H7 (cell line): ENCODE data around the gene P2RX6. TPM values are rescaled to one million over a fixed set of nuclear protein-coding genes. Genes with fewer than 3 reads are reported as not detected.
"Not testable (repeated sequence)": the region's sequence is repeated elsewhere in the genome, so short reads cannot be mapped to it uniquely, and the experiment has no call there.

Experiments
- DNase-seq: peaks from one replicate; pipeline ENCODE4 v3.0.0; 2012
- H3K27me3 ChIP-seq: 2 replicates; pipeline ENCODE4 v1.6.0; 2011; ENCODE audit warnings: mild to moderate bottlenecking, low read length; ENCODE audit not compliant: control insufficient read depth, insufficient read depth
- H3K36me3 ChIP-seq: replicated peaks from 2 replicates; pipeline ENCODE4 v1.5.1; 2011; ENCODE audit warnings: low read length; ENCODE audit not compliant: control insufficient read depth, insufficient read depth
- H3K4me3 ChIP-seq: 2 replicates; pipeline ENCODE4 v1.5.1; 2011; ENCODE audit warnings: low read depth, mild to moderate bottlenecking, control low read depth, low read length, moderate library complexity; ENCODE audit not compliant: insufficient read depth
- total RNA-seq: library from RNA; depleted of rRNA; stranded (reverse); fragments of >200 nt; shearing (Covaris generic); gene quantifications from 2 replicates; pipeline ENCODE4 v1.2.3, GENCODE V29; 2014

P2RX6 gene
- total RNA-seq, 1 experiment from 2014 or later: 0.31 TPM

- no peak for DNase-seq
- H3K27me3 ChIP-seq: no peaks in the 10 kb centered on the region
- peaks cover 6% of the 10 kb centered on the region for H3K36me3 ChIP-seq
- H3K4me3 ChIP-seq: no peak overlapping the region
Observed at GRCh38 chr22:20996031-20996410, 18.9 kb upstream of the P2RX6 start.

GRCh38 chr22:20996598-20997535, 18.1 kb upstream of the P2RX6 start:
- Histone ChIP-seq H3K4me3 (no peak overlapping the region), H3K27me3 (no peaks in the 10 kb centered on the region), H3K36me3 (peaks cover 6% of the 10 kb centered on the region)
- no peak for DNase-seq

- H3K27me3 ChIP-seq: no peaks in the 10 kb centered on the region
- peaks cover 4% of the 10 kb centered on the region for H3K36me3 ChIP-seq
- H3K4me3 ChIP-seq: no peak overlapping the region
- no peak for DNase-seq
Observed at GRCh38 chr22:20997536-20998257, 17.3 kb upstream of the P2RX6 start.

DNA sequence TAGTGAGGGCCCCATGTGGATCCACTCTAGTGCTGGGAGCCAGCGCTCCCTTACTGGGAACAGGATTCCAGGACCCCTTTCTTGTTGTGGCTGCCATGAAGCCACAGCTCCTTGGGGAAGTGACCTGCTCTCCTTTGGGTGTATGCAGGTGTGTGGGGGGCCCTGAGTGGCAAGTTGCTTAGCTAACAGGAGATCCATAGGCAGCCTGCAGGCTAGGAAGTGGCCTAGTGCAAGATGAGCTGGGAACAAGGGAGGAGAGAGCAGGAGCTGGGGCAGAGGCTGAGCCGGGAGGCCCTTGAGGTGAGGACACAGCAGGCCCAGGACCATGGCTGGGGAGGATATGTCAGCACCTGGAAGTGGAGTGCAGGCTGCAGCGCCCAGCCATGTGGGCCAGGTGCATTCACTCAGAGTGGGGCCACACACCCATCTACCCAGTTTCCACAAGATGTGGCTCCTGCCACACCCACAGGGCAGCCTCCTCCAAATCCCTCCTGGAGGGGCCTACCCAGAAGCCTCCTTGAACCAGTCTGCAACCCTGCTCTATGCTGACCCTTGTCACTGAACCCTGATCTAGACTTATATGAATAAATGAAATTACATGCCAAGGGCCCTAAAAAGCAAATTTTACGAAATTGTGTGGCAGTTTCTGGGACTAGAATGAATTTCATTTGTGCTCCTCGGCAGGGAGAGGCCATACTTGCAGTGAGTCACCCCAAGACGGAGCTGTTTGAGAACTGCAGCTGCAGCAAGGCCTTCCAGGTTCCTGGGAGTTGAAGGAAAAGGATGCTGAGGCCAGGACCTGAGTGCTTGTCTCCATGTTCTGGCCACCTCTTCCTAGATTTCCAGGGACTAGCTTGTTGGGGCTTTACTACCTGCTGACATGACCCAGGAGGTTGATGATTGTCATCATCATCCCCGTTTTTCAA, 16.3 kb upstream of the P2RX6 start:
- H3K27me3 ChIP-seq: no peaks in the 10 kb centered on the region
- H3K4me3 ChIP-seq: no peak overlapping the region
- no peak for DNase-seq
- H3K36me3 ChIP-seq: peaks cover 4% of the 10 kb centered on the region

GRCh38 chr22:20999350-21000206, 15.4 kb upstream of the P2RX6 start:
- Histone ChIP-seq H3K36me3 (peaks cover 4% of the 10 kb centered on the region), H3K4me3 (no peak overlapping the region), H3K27me3 (no peaks in the 10 kb centered on the region)
- DNase-seq: no peak

GRCh38 chr22:21000207-21000986, 14.6 kb upstream of the P2RX6 start:
- Histone ChIP-seq H3K4me3 (peak overlapping the region; percentile 86; the same call in 1 of the 2 replicates), H3K27me3 (no peaks in the 10 kb centered on the region), H3K36me3 (peaks cover 4% of the 10 kb centered on the region)
- no peak for DNase-seq

DNA sequence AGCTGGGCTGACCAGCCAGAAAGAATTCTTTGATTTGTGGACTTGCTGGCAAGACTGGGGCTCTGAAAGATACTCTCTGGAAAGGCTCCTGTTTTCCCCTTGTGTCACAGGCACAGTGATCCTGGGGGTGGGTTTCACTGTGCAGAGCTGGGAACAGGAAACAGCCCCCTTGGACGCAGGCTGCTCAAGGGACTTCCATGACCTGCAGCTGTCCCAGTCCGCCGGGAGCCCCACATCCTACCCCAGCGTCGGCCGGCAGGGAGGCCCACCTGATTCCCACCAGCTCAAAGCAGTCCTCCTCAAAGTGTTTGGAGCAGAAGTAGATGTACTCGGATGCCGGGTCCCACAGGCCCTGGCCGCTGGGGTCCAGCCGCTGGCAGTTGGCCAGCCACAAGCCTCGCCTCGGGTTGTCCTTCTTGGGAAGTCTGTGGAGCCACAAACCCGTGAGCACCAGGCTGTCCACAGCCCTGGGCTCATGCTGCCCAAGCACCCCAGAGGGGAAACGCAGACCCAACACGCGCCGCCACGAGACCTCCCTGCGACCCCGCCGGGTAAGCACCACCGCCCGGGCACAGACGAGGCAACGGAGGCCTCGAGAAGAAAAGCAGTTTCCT, 13.9 kb upstream of the P2RX6 start:
- no peak for DNase-seq
- Histone ChIP-seq H3K27me3 (no peaks in the 10 kb centered on the region), H3K4me3 (peak overlapping the region; percentile 86), H3K36me3 (peaks cover 4% of the 10 kb centered on the region)

DNA sequence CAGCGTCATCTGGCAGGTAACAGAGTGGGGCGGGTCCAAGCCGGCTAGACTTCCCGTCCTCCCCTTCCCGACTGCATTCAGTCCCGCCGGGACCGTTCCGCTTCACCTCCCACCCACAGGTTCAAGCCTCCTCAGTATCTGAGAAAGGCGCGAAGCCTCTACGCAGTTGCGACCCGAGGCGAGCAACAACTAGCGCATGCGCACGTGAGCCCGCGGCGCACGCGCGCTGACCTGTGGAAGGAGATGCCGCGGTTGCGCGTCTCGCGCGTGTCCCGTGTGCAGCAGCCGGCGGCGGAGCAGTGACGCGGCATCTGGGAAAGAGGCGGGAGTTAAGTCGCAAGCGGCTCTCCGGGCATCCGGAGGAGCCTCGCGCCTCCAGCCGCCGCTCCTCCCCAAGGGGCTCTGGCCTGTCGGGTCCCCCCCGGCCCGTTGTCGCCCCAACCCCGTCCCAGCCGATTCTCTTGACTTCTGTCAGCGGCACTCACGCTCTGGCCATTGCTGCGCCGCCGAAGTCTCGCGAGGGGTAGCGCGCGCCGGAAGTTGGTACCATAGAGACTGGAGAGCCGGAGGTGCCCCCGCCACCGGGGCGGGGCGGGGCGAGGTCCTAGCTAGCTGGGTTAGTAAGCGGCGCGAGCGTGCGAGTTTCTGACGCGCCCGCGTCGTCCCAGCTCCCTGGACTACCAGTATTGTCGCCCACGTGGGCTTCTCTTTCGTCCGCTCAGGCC, 13.2 kb upstream of the P2RX6 start, which contains the start of gene THAP7:
Gene THAP7, minus strand, starts transcription at position 518 of the 725 bp plus-strand sequence. Its CDS starts 207 bp downstream, at position 311.
- peak within 1 kb of the TSS; percentile 86 for H3K4me3 ChIP-seq
- H3K36me3 ChIP-seq: peaks cover 4% of the 10 kb centered on the region
- DNase-seq: peak; percentile 98
- no peaks in the 10 kb centered on the region for H3K27me3 ChIP-seq

DNA sequence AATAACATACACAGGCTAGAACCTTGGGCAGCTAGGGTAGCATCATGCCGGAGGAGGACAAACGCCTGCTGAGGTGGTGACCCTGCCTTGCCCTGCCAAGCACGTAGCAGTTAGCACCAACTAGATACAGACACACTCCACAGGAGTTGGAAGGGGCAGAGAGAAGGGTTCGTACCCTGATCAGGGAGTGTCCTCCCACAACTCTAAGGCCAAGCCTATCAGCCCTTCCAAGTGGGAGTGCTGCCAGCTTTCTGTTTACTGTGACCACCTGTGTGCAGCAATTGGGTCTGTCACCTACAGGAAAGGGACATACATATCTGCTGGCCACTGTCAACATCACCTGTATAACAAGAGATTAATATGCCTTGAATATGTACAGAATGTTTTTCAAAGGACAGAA, 11.2 kb upstream of the P2RX6 start:
- H3K4me3 ChIP-seq: no peak overlapping the region
- DNase-seq: no peak
- no peaks in the 10 kb centered on the region for H3K27me3 ChIP-seq
- H3K36me3 ChIP-seq: peaks cover 4% of the 10 kb centered on the region

DNA sequence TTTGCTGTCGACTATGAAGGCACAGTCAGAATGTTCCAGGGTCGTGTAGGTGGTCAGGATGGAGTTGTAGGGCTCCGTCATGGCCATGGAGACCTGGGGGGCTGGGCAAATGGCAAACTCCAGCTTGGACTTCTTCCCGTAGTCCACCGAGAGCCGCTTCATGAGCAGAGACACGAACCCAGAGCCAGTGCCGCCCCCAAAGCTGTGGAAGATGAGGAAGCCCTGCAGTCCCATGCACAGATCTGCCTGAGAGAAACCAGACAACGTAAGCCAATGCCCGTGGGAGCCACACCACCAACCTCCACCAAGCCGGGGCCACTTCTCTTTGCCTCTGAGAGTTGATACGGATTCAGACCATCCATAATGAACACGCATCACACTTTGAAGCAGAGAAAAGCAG, 5.8 kb upstream of the P2RX6 start:
- H3K36me3 ChIP-seq, H3K27me3 ChIP-seq, DNase-seq, H3K4me3 ChIP-seq: not testable (repeated sequence)

DNA sequence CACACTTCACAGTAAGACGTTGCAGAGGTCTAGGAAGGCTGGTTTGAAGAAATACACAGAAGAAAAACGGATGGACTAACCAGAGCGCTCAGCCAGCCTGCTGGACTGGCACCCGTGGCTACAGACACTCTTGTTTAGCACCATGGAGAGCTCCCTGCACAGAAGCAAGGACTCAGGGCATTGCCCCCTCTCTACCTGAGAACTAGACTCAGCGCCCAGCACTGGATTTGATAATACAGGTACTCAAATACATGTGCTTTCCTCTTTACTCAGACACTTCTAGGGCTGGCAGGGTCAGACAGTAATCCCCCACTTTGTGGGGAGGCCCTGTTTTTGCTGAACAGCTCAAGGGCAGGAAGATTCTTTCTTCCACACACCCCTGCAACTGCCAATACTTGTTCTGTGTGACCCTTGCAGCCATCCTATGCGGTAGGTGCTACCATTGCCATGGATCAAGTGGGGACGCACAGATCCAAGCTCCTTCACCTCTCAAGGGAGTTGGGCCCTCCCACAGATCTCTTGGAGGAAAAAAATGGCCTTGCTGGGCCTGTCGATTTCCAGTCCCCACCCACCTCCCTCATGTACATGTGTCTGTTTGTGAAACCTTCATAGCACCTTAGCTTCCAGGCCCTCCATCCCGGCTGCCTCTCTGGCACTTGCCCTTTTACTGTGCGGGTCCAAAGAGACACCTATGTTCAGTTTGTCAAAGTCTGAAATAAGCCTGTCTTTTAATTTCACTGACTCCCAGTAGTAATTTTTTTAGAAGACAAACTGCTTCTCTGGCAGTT, 5.1 kb upstream of the P2RX6 start:
- DNase-seq: peak; percentile 85
- Histone ChIP-seq H3K27me3 (no peaks in the 10 kb centered on the region; the same call in 1 of the 2 replicates), H3K4me3 (no peak overlapping the region), H3K36me3 (no peaks in the 10 kb centered on the region)
